ENCODE measurements around the gene EDAR.

The EDAR gene

DNA sequence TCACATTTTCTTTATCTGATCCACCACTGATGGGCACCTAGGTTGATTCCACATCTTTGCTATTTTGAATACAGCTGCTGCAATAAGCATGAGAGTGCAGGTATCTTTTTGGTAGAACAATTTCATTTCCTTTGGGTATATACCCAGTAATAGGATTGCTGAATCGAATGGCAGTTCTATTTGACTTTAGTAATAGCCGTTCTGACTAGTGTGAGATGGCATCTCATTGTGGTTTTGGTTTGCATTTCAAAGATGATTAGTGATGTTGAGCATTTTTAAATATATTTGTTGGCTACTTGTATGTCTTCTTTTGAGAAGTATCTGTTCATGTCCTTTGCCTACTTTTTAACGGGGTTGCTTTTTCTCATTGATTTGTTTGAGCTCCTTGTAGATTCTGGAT is 130.1 kb downstream of the EDAR start:
- no peak overlapping the region for H3K9ac ChIP-seq (ENCODE audit: low read length)
- H3K4me3 ChIP-seq (ENCODE audit: low read length): no peak overlapping the region
- no peaks in the 10 kb centered on the region for H3K4me1 ChIP-seq (ENCODE audit: control insufficient read depth, insufficient read depth, low read length)
- no peak overlapping the region for H3K27ac ChIP-seq (ENCODE audit: low read depth, low read length)
- H3K27me3 ChIP-seq (ENCODE audit: control insufficient read depth, insufficient read depth, low read length): no peaks in the 10 kb centered on the region
- no peaks in the 10 kb centered on the region for H3K36me3 ChIP-seq (ENCODE audit: control insufficient read depth, insufficient read depth, low read length)

DNA sequence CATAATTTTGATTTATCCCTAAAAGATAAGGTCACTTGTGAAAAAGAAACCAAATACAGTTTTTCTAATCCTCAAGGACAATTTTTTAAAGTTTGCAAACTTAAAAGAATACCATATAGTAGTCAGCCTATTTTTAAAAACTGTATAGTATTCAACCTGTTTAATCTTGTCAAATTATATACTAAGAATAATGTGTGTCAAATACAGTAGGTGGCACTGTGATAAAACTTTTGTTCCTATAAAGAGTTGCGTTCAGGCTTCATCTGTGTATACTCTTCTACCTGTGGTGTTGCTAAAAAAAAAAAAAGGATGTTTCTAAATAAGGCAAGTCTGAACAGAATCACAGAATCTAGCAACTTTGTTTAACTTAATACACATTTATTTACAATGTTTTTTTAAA is 133.8 kb downstream of the EDAR start:
- no peaks in the 10 kb centered on the region for H3K27me3 ChIP-seq (ENCODE audit: control insufficient read depth, insufficient read depth, low read length)
- no peaks in the 10 kb centered on the region for H3K4me1 ChIP-seq (ENCODE audit: control insufficient read depth, insufficient read depth, low read length)
- no peak overlapping the region for H3K4me3 ChIP-seq (ENCODE audit: low read length)
- no peak overlapping the region for H3K9ac ChIP-seq (ENCODE audit: low read length)
- no peak overlapping the region for H3K27ac ChIP-seq (ENCODE audit: low read depth, low read length)
- H3K36me3 ChIP-seq (ENCODE audit: control insufficient read depth, insufficient read depth, low read length): no peaks in the 10 kb centered on the region

DNA sequence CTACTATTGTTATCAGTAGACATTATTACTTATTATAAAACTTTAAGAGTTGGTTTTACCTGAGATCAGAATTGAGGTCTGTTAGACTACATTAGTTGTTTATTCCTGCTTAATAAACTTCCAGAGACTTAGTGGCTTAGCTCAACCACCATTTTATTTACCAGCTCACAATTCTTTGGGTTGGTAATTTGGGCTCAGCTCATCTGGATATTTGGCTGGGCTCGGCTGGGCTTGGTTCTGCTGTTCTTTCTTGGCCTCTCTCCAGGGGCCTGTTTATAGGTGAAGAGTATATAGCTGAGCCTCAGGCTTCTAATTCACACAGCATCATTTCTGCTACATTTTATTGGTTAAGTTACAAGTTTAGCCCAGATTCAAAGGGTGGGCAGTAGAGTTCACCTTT is 134.5 kb downstream of the EDAR start:
- Histone ChIP-seq H3K27ac (ENCODE audit: low read depth, low read length) (no peak overlapping the region), H3K4me3 (ENCODE audit: low read length) (no peak overlapping the region), H3K36me3 (ENCODE audit: control insufficient read depth, insufficient read depth, low read length) (no peaks in the 10 kb centered on the region), H3K9ac (ENCODE audit: low read length) (no peak overlapping the region), H3K27me3 (ENCODE audit: control insufficient read depth, insufficient read depth, low read length) (no peaks in the 10 kb centered on the region), H3K4me1 (ENCODE audit: control insufficient read depth, insufficient read depth, low read length) (no peaks in the 10 kb centered on the region)

DNA sequence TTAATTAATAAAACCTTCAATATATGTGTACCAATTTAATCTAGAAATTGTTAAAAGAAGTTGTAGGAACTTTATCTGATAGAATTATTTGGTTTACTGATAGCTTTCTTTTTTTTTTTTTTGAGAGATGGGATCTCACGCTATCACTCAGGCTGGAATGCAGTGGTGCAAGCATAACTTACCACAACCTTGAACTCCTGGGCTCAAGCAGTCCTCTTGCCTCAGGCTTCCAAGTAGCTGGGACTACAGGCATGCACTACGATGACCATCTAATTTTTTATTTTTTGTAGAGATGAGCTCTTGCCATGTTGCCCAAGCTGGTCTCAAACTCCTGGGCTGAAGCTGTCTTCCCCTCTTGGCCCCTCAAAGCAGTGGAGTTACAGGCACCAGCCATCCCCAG is 135.6 kb downstream of the EDAR start:
- no peak overlapping the region for H3K27ac ChIP-seq (ENCODE audit: low read depth, low read length)
- no peaks in the 10 kb centered on the region for H3K36me3 ChIP-seq (ENCODE audit: control insufficient read depth, insufficient read depth, low read length)
- no peak overlapping the region for H3K9ac ChIP-seq (ENCODE audit: low read length)
- H3K27me3 ChIP-seq (ENCODE audit: control insufficient read depth, insufficient read depth, low read length): no peaks in the 10 kb centered on the region
- H3K4me1 ChIP-seq (ENCODE audit: control insufficient read depth, insufficient read depth, low read length): no peaks in the 10 kb centered on the region
- H3K4me3 ChIP-seq (ENCODE audit: low read length): no peak overlapping the region

DNA sequence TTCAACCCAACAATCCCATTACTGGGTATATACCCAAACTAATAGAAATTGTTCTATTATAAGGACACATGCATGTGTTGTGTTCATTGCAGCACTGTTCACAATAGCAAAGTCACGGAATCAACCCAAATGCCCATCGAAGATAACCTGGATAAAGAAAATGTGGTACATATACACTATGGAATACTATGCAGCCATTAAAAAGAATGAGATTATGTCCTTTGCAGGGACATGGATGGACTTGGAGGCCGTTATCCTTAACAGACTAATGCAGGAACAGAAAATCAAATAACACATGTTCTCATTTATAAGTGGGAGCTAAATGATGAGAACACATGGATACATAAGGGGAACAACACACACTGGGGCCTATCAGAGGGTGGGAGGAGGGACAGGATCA is 136.6 kb downstream of the EDAR start:
- Histone ChIP-seq H3K27me3 (ENCODE audit: control insufficient read depth, insufficient read depth, low read length) (no peaks in the 10 kb centered on the region), H3K4me3 (ENCODE audit: low read length) (no peak overlapping the region), H3K36me3 (ENCODE audit: control insufficient read depth, insufficient read depth, low read length) (no peaks in the 10 kb centered on the region), H3K4me1 (ENCODE audit: control insufficient read depth, insufficient read depth, low read length) (no peaks in the 10 kb centered on the region), H3K9ac (ENCODE audit: low read length) (no peak overlapping the region), H3K27ac (ENCODE audit: low read depth, low read length) (no peak overlapping the region)

DNA sequence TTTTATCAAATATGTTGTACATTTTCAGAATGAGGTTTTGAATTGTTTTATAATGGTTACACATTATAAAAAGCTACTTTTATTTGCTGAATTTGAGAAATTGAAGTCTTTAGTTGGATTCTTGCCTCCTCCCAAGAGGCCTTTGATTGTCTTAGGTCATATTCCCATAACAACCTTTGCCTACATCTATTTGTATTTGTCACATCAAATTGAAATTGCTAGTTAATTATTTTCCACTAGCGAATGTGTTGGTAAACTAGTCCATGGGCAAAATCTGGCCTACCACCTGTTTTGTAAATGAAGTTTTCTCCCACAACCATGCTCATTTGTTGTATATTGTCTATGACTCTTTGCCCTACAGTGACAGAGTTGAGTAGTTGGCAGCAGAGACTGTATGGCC is 142.0 kb downstream of the EDAR start:
- Histone ChIP-seq H3K4me1 (ENCODE audit: control insufficient read depth, insufficient read depth, low read length) (no peaks in the 10 kb centered on the region), H3K4me3 (ENCODE audit: low read length) (no peak overlapping the region), H3K36me3 (ENCODE audit: control insufficient read depth, insufficient read depth, low read length) (no peaks in the 10 kb centered on the region), H3K27ac (ENCODE audit: low read depth, low read length) (no peak overlapping the region), H3K9ac (ENCODE audit: low read length) (no peak overlapping the region), H3K27me3 (ENCODE audit: control insufficient read depth, insufficient read depth, low read length) (no peaks in the 10 kb centered on the region)

DNA sequence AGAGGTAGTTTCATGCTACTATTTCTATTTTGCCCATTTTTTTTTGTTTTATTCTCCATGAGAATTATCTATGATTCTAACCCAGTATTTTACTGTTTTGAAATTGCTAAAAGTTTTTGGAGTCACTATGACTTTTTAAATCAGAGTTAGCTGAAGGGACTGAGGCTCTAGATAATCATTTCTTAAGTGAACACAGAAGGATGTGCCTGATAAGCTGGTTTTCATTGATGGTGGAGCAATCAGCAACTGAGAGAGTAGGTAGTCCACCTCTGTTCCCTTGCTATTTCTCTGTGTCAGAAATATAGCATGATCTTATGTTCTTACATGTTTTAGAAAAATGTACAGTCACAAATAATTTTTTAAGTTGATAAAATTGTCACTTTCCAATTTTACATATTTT is 143.1 kb downstream of the EDAR start:
- Histone ChIP-seq H3K4me3 (ENCODE audit: low read length) (no peak overlapping the region), H3K9ac (ENCODE audit: low read length) (no peak overlapping the region), H3K36me3 (ENCODE audit: control insufficient read depth, insufficient read depth, low read length) (no peaks in the 10 kb centered on the region), H3K27ac (ENCODE audit: low read depth, low read length) (no peak overlapping the region), H3K4me1 (ENCODE audit: control insufficient read depth, insufficient read depth, low read length) (no peaks in the 10 kb centered on the region), H3K27me3 (ENCODE audit: control insufficient read depth, insufficient read depth, low read length) (no peaks in the 10 kb centered on the region)

Data from rectal smooth muscle tissue (tissue), 1 donor.